ENCODE results near the gene TOP3B. TPM values are rescaled to one million over a fixed set of nuclear protein-coding genes. Genes with fewer than 3 reads are reported as not detected.

Gene TOP3B
- total RNA-seq, 1 experiment from 2014 or later = 23.9 TPM

GRCh38 chr22:21919526-21920307 is 62.9 kb downstream of the TOP3B start:
- Histone ChIP-seq H3K79me2 (ENCODE audit: low read depth) (no peaks in the 10 kb centered on the region), H3K4me2 (no peak overlapping the region), H3K4me3 (no peak overlapping the region), H3K27ac (no peak overlapping the region), H3K9me3 (ENCODE audit: insufficient read depth, low read depth) (no peaks in the 10 kb centered on the region), H3K9me2 (ENCODE audit: insufficient read depth) (no peaks in the 10 kb centered on the region), H3F3A (ENCODE audit: insufficient read depth, low read depth) (no peaks in the 10 kb centered on the region), H3K27me3 (ENCODE audit: insufficient read depth, low read depth) (no peaks in the 10 kb centered on the region), H3K36me3 (ENCODE audit: low read depth) (no peaks in the 10 kb centered on the region), H3K4me1 (replicated peaks; ENCODE audit: insufficient read depth) (no peaks in the 10 kb centered on the region), H4K20me1 (ENCODE audit: insufficient read depth) (no peaks in the 10 kb centered on the region), H2AFZ (no peak overlapping the region)
- DNase-seq = no peak
- intact Hi-C loops (cut with micrococcal nuclease; ENCODE audit: unreplicated experiment) = no loop called here
- no TSS peak for BruUV-seq (replicated peaks)
- ChIA-PET CTCF (no interaction called here), POLR2A (ENCODE audit: unreplicated experiment) (no interaction called here)
- TF ChIP-seq EZH2 (IDR thresholded peaks at IDR 0.05; ENCODE audit: low read depth) (no peak), CTCF (conservative IDR thresholded peaks at IDR 0.05) (no peak)

- no peaks in the 10 kb centered on the region for H3K79me2 ChIP-seq (ENCODE audit: low read depth)
- H3K27ac ChIP-seq = no peak overlapping the region
- no TSS peak for BruUV-seq (replicated peaks)
- no peaks in the 10 kb centered on the region for H3K9me2 ChIP-seq (ENCODE audit: insufficient read depth)
- H3K27me3 ChIP-seq (ENCODE audit: insufficient read depth, low read depth) = no peaks in the 10 kb centered on the region
- no peaks in the 10 kb centered on the region for H3K4me1 ChIP-seq (replicated peaks; ENCODE audit: insufficient read depth)
- no peak overlapping the region for H3K4me3 ChIP-seq
- POLR2A ChIA-PET (ENCODE audit: unreplicated experiment) = no interaction called here
- H3K4me2 ChIP-seq = no peak overlapping the region
- H2AFZ ChIP-seq = no peak overlapping the region
- DNase-seq = no peak
- intact Hi-C loops (cut with micrococcal nuclease; ENCODE audit: unreplicated experiment) = no loop called here
- CTCF ChIA-PET = no interaction called here
- no peaks in the 10 kb centered on the region for H3K9me3 ChIP-seq (ENCODE audit: insufficient read depth, low read depth)
- H3F3A ChIP-seq (ENCODE audit: insufficient read depth, low read depth) = no peaks in the 10 kb centered on the region
- TF ChIP-seq CTCF (conservative IDR thresholded peaks at IDR 0.05) (no peak), EZH2 (IDR thresholded peaks at IDR 0.05; ENCODE audit: low read depth) (no peak)
- H4K20me1 ChIP-seq (ENCODE audit: insufficient read depth) = no peaks in the 10 kb centered on the region
- no peaks in the 10 kb centered on the region for H3K36me3 ChIP-seq (ENCODE audit: low read depth)
Measured at GRCh38 chr22:21918466-21919185, 64.0 kb downstream of the TOP3B start.

- Histone ChIP-seq H3K79me2 (ENCODE audit: low read depth) (no peaks in the 10 kb centered on the region), H3K9me3 (ENCODE audit: insufficient read depth, low read depth) (no peaks in the 10 kb centered on the region), H3K4me1 (replicated peaks; ENCODE audit: insufficient read depth) (no peaks in the 10 kb centered on the region), H2AFZ (no peak overlapping the region), H3K27ac (no peak overlapping the region), H4K20me1 (ENCODE audit: insufficient read depth) (no peaks in the 10 kb centered on the region), H3K4me2 (no peak overlapping the region), H3K9me2 (ENCODE audit: insufficient read depth) (no peaks in the 10 kb centered on the region), H3K4me3 (no peak overlapping the region), H3K36me3 (ENCODE audit: low read depth) (no peaks in the 10 kb centered on the region), H3F3A (ENCODE audit: insufficient read depth, low read depth) (no peaks in the 10 kb centered on the region), H3K27me3 (ENCODE audit: insufficient read depth, low read depth) (no peaks in the 10 kb centered on the region)
- intact Hi-C loops (cut with micrococcal nuclease; ENCODE audit: unreplicated experiment) = no loop called here
- CTCF ChIA-PET = no interaction called here
- TF ChIP-seq EZH2 (IDR thresholded peaks at IDR 0.05; ENCODE audit: low read depth) = no peak
- TF ChIP-seq CTCF (conservative IDR thresholded peaks at IDR 0.05) = no peak
- DNase-seq = no peak
- TSS peak; percentile 20 for BruUV-seq (replicated peaks)
- POLR2A ChIA-PET (ENCODE audit: unreplicated experiment) = no interaction called here
Measured at GRCh38 chr22:21917959-21918261, 64.7 kb downstream of the TOP3B start.

All from PC-9 (cell line).